Endodermal cell (in vitro differentiated cells): ENCODE data around the gene CCDC85B. TPM values are rescaled to one million over a fixed set of nuclear protein-coding genes. Genes with fewer than 3 reads are reported as not detected.

Experiments
- DNase-seq: peaks from one replicate; pipeline ENCODE4 v3.0.0-alpha.2; 2017
- H3K27ac ChIP-seq: 2 replicates; pipeline ENCODE4 v1.5.1; 2013; ENCODE audit warnings: mild to moderate bottlenecking, low read depth, low read length, moderate library complexity
- H3K27me3 ChIP-seq: 2 replicates; pipeline ENCODE4 v1.6.1; 2013; ENCODE audit warnings: mild to moderate bottlenecking, low read length, moderate library complexity; ENCODE audit not compliant: insufficient read depth, control insufficient read depth, poor library complexity, severe bottlenecking
- H3K36me3 ChIP-seq: 2 replicates; pipeline ENCODE4 v1.7.0; 2013; ENCODE audit warnings: mild to moderate bottlenecking, low read length, moderate library complexity; ENCODE audit not compliant: control insufficient read depth, insufficient read depth
- H3K4me1 ChIP-seq: one replicate; pipeline ENCODE4 v1.7.0; 2013; ENCODE audit warnings: low read length; ENCODE audit not compliant: control insufficient read depth, insufficient read depth
- H3K4me3 ChIP-seq: 2 replicates; pipeline ENCODE4 v1.5.1; 2013; ENCODE audit warnings: mild to moderate bottlenecking, low read length, moderate library complexity
- H3K9ac ChIP-seq: 2 replicates; pipeline ENCODE4 v1.6.1; 2013; ENCODE audit warnings: mild to moderate bottlenecking, low read length, moderate library complexity; ENCODE audit not compliant: poor library complexity, severe bottlenecking; ENCODE audit errors: extremely low read depth
- H3K9me3 ChIP-seq: 2 replicates; pipeline ENCODE4 v1.6.1; 2013; ENCODE audit warnings: mild to moderate bottlenecking, low read length, moderate library complexity; ENCODE audit not compliant: control insufficient read depth
- H3K27ac Mint-ChIP-seq: 2 replicates; pipeline ENCODE4 v1.8.0; 2020; ENCODE audit warnings: mixed read lengths
- H3K27me3 Mint-ChIP-seq: 2 replicates; pipeline ENCODE4 v1.8.0; 2021; ENCODE audit warnings: mild to moderate bottlenecking, mixed read lengths; ENCODE audit not compliant: insufficient read depth
- H3K36me3 Mint-ChIP-seq: 2 replicates; pipeline ENCODE4 v1.8.0; 2020; ENCODE audit warnings: low read depth, mixed read lengths
- H3K4me1 Mint-ChIP-seq: 2 replicates; pipeline ENCODE4 v1.8.0; 2020; ENCODE audit warnings: mixed read lengths
- H3K4me3 Mint-ChIP-seq: 2 replicates; pipeline ENCODE4 v1.8.0; 2020; ENCODE audit warnings: mild to moderate bottlenecking, moderate library complexity, mixed read lengths
- H3K9me3 Mint-ChIP-seq: 2 replicates; pipeline ENCODE4 v1.8.0; 2020; ENCODE audit warnings: mild to moderate bottlenecking, mixed read lengths
- CTCF ChIP-seq: fragments of 200-600 bp; sonication (generic); conservative IDR thresholded peaks from 2 replicates; pipeline ENCODE4 v1.5.0; 2021; ENCODE audit warnings: antibody characterized with exemption, mild to moderate bottlenecking
- WGBS, 2 experiments: methylation state at CpG; one replicate each; pipeline versions ENCODE4 v1.1.5 to v1.1.7; 2013; ENCODE audit warnings: missing lambda C conversion rate in 2 of 2, mixed read lengths in 1 of 2; ENCODE audit not compliant: insufficient coverage in 1 of 2, insufficient read length in 1 of 2; 5-methylcytosine and 5-hydroxymethylcytosine counted together
- total RNA-seq, 2 donors: library from RNA; stranded (reverse); fragmentation: NEBNext Ultra II Directional in 1 of 2; extraction: Animal tissue kit (Norgen Biotek cat#: 25700) in 1 of 2; gene quantifications; 2 replicates in 1 of 2; 3 replicates in 1 of 2; pipeline ENCODE4 v1.2.1, GENCODE V29; 2021

The CCDC85B gene
- total RNA-seq, 2 donors from 2014 or later, result 18.2 to 23.9 TPM

GRCh38 chr11:65937766-65938165 is 47.3 kb downstream of the CCDC85B start:
- no peak for DNase-seq
- Mint-ChIP-seq H3K36me3 (no peaks in the 10 kb centered on the region), H3K9me3 (no peaks in the 10 kb centered on the region), H3K4me1 (peaks cover 5% of the 10 kb centered on the region), H3K27ac (no peak overlapping the region), H3K27me3 (peaks cover 5% of the 10 kb centered on the region), H3K4me3 (no peak overlapping the region)
- no peaks in the 10 kb centered on the region for H3K9me3 ChIP-seq
- H3K4me3 ChIP-seq, result no peak overlapping the region
- WGBS, 2 experiments, result 76 to 88% methylated on average over 4 of the region's 4 CpGs
- no peak for TF ChIP-seq CTCF
- H3K36me3 ChIP-seq, result no peaks in the 10 kb centered on the region
- H3K4me1 ChIP-seq, result no peaks in the 10 kb centered on the region
- H3K27me3 ChIP-seq, result no peaks in the 10 kb centered on the region
- no peak overlapping the region for H3K9ac ChIP-seq
- no peak overlapping the region for H3K27ac ChIP-seq

Other genes starting within 250 kb of the CCDC85B start
- 10 to 100 TPM; 40.2 to 41.1 TPM for gene RELA, start 227.8 kb upstream of the CCDC85B start, total RNA-seq
- gene KAT5, start 178.4 kb upstream of the CCDC85B start, total RNA-seq, result 10 to 100 TPM; 48.5 to 48.8 TPM
- gene RNASEH2C, start 169.9 kb upstream of the CCDC85B start, total RNA-seq, result 10 to 100 TPM; 41.6 to 47.9 TPM
- gene AP5B1, start 109.7 kb upstream of the CCDC85B start, total RNA-seq, result 10 to 100 TPM; 17.8 to 29.9 TPM
- 1 to 10 TPM; 3.4 to 5.5 TPM for gene OVOL1, start 103.6 kb upstream of the CCDC85B start, total RNA-seq
- gene SNX32, start 56.7 kb upstream of the CCDC85B start, total RNA-seq, result 1 to 10 TPM; 1.5 to 4.3 TPM
- 1,000 to 10,000 TPM; 1,218 to 1,284 TPM for gene CFL1, start 32.5 kb upstream of the CCDC85B start, total RNA-seq
- 10 to 100 TPM; 51.0 to 64.5 TPM for gene MUS81, start 30.2 kb upstream of the CCDC85B start, total RNA-seq
- gene EFEMP2, start 17.9 kb upstream of the CCDC85B start, total RNA-seq, result 10 to 100 TPM; 84.5 to 99.6 TPM
- gene CTSW, start 10.8 kb upstream of the CCDC85B start, total RNA-seq, result not detected
- 10 to 100 TPM; 81.0 to 92.0 TPM for gene FIBP, start 2.2 kb upstream of the CCDC85B start, total RNA-seq
- gene FOSL1, start 9.7 kb downstream of the CCDC85B start, total RNA-seq, result 1 to 10 TPM in 1 of 2 donors, not detected in 1; 1.8 TPM
- 10 to 100 TPM; 26.0 to 29.1 TPM for gene C11orf68, start 28.4 kb downstream of the CCDC85B start, total RNA-seq
- 100 to 1,000 TPM in 1 of 2 donors, 10 to 100 TPM in 1; 83.8 to 103 TPM for gene DRAP1, start 28.8 kb downstream of the CCDC85B start, total RNA-seq
- 1 to 10 TPM in 1 of 2 donors, under 1 TPM in 1; 0.97 to 5.6 TPM for gene TSGA10IP, start 54.8 kb downstream of the CCDC85B start, total RNA-seq
- gene SART1, start 71.1 kb downstream of the CCDC85B start, total RNA-seq, result 10 to 100 TPM; 50.6 to 52.0 TPM
- gene EIF1AD, start 111.5 kb downstream of the CCDC85B start, total RNA-seq, result 10 to 100 TPM; 37.4 to 40.1 TPM
- gene BANF1, start 111.8 kb downstream of the CCDC85B start, total RNA-seq, result 100 to 1,000 TPM; 348 to 409 TPM
- gene CST6, start 121.3 kb downstream of the CCDC85B start, total RNA-seq, result 1 to 10 TPM; 2.1 to 4.2 TPM
- gene CATSPER1, start 135.8 kb downstream of the CCDC85B start, total RNA-seq, result not detected
- 10 to 100 TPM in 1 of 2 donors, 1 to 10 TPM in 1; 7.4 to 11.2 TPM for gene GAL3ST3, start 158.5 kb downstream of the CCDC85B start, total RNA-seq
- gene SF3B2, start 161.7 kb downstream of the CCDC85B start, total RNA-seq, result 100 to 1,000 TPM; 209 to 254 TPM
- gene PACS1, start 179.6 kb downstream of the CCDC85B start, total RNA-seq, result 10 to 100 TPM; 67.0 to 67.1 TPM